NT2/D1 (cell line): ENCODE measurements around the gene GK.

Source experiments
- DNase-seq: peaks from one replicate; pipeline ENCODE4 v3.0.0-alpha.2; 2011; ENCODE audit warnings: low read depth, low spot score
- H3K27me3 ChIP-seq: 2 replicates; pipeline ENCODE4 v1.6.0; 2011; ENCODE audit warnings: mild to moderate bottlenecking; ENCODE audit not compliant: insufficient read length, insufficient read depth
- H3K36me3 ChIP-seq: 2 replicates; pipeline ENCODE4 v1.6.1; 2011; ENCODE audit warnings: mild to moderate bottlenecking, low read length, mixed read lengths; ENCODE audit not compliant: insufficient read depth, insufficient read length
- H3K4me1 ChIP-seq: 2 replicates; pipeline ENCODE4 v1.5.1; 2011; ENCODE audit not compliant: insufficient read depth, insufficient read length
- H3K4me3 ChIP-seq: 2 replicates; pipeline ENCODE4 v1.5.1; 2011; ENCODE audit warnings: low read depth; ENCODE audit not compliant: insufficient read length
- H3K9ac ChIP-seq: 2 replicates; pipeline ENCODE4 v1.6.0; 2011; ENCODE audit warnings: low read depth; ENCODE audit not compliant: insufficient read length
- H3K9me3 ChIP-seq: 2 replicates; pipeline ENCODE4 v1.5.1; 2011; ENCODE audit warnings: mild to moderate bottlenecking, low read length; ENCODE audit not compliant: insufficient read depth
- SUZ12 ChIP-seq: IDR thresholded peaks from 2 replicates; pipeline ENCODE4 v1.6.1; 2011; ENCODE audit not compliant: insufficient read length, insufficient read depth; ENCODE audit errors: extremely low read depth
- YY1 ChIP-seq: IDR thresholded peaks from 2 replicates; pipeline ENCODE4 v1.6.1; 2011; ENCODE audit not compliant: insufficient read length, insufficient read depth
- ZNF274 ChIP-seq: IDR thresholded peaks from 2 replicates; pipeline ENCODE4 v1.6.1; 2011; ENCODE audit warnings: mild to moderate bottlenecking, low read depth, low read length

The GK gene

DNA sequence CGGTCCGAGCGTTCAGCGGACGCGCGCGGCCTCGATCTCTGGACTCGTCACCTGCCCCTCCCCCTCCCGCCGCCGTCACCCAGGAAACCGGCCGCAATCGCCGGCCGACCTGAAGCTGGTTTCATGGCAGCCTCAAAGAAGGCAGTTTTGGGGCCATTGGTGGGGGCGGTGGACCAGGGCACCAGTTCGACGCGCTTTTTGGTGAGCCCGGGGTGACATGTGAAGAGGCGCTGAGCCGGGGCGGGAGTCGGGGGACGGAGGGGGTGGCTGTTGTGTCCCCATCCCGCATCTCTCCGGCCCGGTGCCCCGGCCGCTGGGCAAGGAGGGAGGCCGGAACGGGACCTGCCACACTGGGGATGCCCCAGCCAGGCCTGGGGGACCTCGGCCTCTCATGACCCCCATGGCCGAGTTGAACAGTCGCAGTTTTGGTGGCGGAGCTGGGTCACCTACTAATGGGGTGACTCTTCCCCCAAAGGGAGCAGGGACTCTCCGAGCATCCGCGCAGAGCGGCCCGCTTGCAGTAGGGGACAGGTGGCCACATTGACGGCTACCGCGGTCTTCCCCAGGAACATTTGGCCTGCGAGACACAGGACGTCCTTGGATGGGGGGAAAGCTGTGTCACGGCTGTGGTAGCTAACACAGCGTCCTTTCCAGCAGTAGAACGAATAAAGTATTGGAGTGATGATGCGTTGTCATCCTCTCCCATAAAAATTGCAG, at the start of gene GK:
Gene GK, plus strand, starts transcription at position 9 of the 717 bp plus-strand sequence. Its CDS starts 115 bp downstream, at position 124.
- Histone ChIP-seq H3K4me1 (no peaks in the 10 kb centered on the region), H3K36me3 (no peaks in the 10 kb centered on the region), H3K27me3 (peaks cover 9% of the 10 kb centered on the region), H3K4me3 (peak within 1 kb of the TSS; percentile 79), H3K9me3 (no peaks in the 10 kb centered on the region), H3K9ac (peak within 1 kb of the TSS; percentile 89)
- no peak for DNase-seq
- no peak for TF ChIP-seq SUZ12
- TF ChIP-seq ZNF274: no peak
- TF ChIP-seq YY1: no peak

DNA sequence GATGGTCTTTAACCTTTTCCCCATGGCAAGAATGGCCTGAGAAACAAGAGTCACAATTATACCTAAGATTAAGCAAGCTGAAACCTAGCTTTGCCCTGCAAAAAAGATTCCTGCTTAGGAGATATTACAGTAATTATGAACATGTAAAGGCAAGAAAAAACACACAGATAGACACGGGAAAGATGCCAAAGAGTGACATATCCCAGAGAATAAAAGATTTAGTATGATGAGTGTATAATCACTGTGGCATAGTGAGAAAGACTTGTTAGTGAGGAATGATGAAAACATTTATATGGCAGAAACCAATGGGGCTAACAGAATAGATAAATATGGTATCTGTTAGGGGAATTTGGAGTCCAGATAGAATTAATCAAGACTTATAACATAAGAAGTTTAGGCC, 46.1 kb upstream of the GK start:
- Histone ChIP-seq H3K4me3 (no peak overlapping the region), H3K36me3 (no peaks in the 10 kb centered on the region), H3K4me1 (no peaks in the 10 kb centered on the region), H3K9me3 (no peaks in the 10 kb centered on the region), H3K27me3 (no peaks in the 10 kb centered on the region), H3K9ac (no peak overlapping the region)
- DNase-seq: no peak
- TF ChIP-seq ZNF274 (no peak), YY1 (no peak)

- TF ChIP-seq SUZ12: no peak
- TF ChIP-seq ZNF274: no peak
- no peak for TF ChIP-seq YY1
- Histone ChIP-seq H3K4me1 (no peaks in the 10 kb centered on the region), H3K4me3 (no peak overlapping the region), H3K9me3 (no peaks in the 10 kb centered on the region), H3K36me3 (no peaks in the 10 kb centered on the region), H3K27me3 (no peaks in the 10 kb centered on the region), H3K9ac (no peak overlapping the region)
- DNase-seq: no peak
Measured at GRCh38 chrX:30610026-30610425, 43.2 kb upstream of the GK start.

DNA sequence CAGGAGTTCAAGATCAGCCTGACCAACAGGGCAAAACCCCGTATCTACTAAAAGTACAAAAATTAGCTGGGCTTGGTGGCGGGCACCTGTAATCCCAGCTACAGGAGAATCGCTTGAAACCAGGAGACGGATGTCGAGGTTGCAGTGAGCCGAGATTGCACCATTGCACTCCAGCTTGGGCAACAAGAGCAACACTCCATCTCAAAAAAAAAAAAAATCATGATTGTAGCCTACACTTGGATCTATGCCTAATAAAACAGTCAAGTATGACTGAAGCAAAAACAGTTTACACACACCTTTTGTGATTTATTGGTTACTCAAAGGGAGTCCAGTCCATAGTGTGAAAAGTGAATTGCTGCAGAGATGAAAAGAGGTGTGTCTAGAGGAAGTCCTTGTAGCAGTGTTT, 41.0 kb upstream of the GK start:
- Histone ChIP-seq H3K4me1 (no peaks in the 10 kb centered on the region), H3K9ac (no peak overlapping the region), H3K4me3 (no peak overlapping the region), H3K27me3 (no peaks in the 10 kb centered on the region), H3K36me3 (no peaks in the 10 kb centered on the region), H3K9me3 (no peaks in the 10 kb centered on the region)
- no peak for TF ChIP-seq SUZ12
- DNase-seq: no peak

- Histone ChIP-seq H3K4me3 (no peak overlapping the region), H3K9me3 (no peaks in the 10 kb centered on the region), H3K36me3 (no peaks in the 10 kb centered on the region), H3K9ac (no peak overlapping the region), H3K4me1 (no peaks in the 10 kb centered on the region), H3K27me3 (no peaks in the 10 kb centered on the region)
- DNase-seq: no peak
- TF ChIP-seq SUZ12: no peak
- no peak for TF ChIP-seq ZNF274
- TF ChIP-seq YY1: no peak
Measured at GRCh38 chrX:30613721-30614120, 39.5 kb upstream of the GK start.

GRCh38 chrX:30615229-30615628, 38.0 kb upstream of the GK start:
- Histone ChIP-seq H3K27me3 (no peaks in the 10 kb centered on the region), H3K4me3 (no peak overlapping the region), H3K4me1 (no peaks in the 10 kb centered on the region), H3K9me3 (no peaks in the 10 kb centered on the region), H3K36me3 (no peaks in the 10 kb centered on the region), H3K9ac (no peak overlapping the region)
- no peak for DNase-seq
- no peak for TF ChIP-seq SUZ12
- TF ChIP-seq ZNF274: no peak
- no peak for TF ChIP-seq YY1

- H3K4me1 ChIP-seq: no peaks in the 10 kb centered on the region
- no peak overlapping the region for H3K9ac ChIP-seq
- no peaks in the 10 kb centered on the region for H3K36me3 ChIP-seq
- no peaks in the 10 kb centered on the region for H3K27me3 ChIP-seq
- no peak for TF ChIP-seq ZNF274
- TF ChIP-seq YY1: no peak
- TF ChIP-seq SUZ12: no peak
- H3K4me3 ChIP-seq: no peak overlapping the region
- H3K9me3 ChIP-seq: no peaks in the 10 kb centered on the region; the same call in 1 of the 2 replicates
- peak; percentile 1 for DNase-seq
Measured at GRCh38 chrX:30618160-30618765, 35.0 kb upstream of the GK start.
